Posterior vena cava (tissue), 2 donors: ENCODE measurements around the gene TRMT10C. TPM values are rescaled to one million over a fixed set of nuclear protein-coding genes. Genes with fewer than 3 reads are reported as not detected.
"Not testable (repeated sequence)": the region's sequence is repeated elsewhere in the genome, so short reads cannot be mapped to it uniquely, and the experiment has no call there.

Source experiments
- DNase-seq: peaks from one replicate; pipeline ENCODE4 v3.0.0-alpha.2; 2020; ENCODE audit warnings: low spot score
- intact Hi-C, 2 donors: fragments of 100-400 bp; cut with DNase I; formaldehyde crosslinking; loops; one replicate each; pipeline versions ENCODE4 v1.14.1 to v1.14.2; 2022 to 2023
- total RNA-seq, 2 donors: library from RNA; stranded (reverse); fragmentation: NEBNext Ultra II Directional; extraction: Animal tissue kit (Norgen Biotek cat#: 25700); gene quantifications; one replicate each; pipeline ENCODE4 v1.2.1, GENCODE V29; 2021
- donor health status: DM: yes; HTN: yes; CAD: no.
- donor health status: DM: yes; HTN: yes; CAD: no.

Gene TRMT10C
- total RNA-seq, 2 donors from 2014 or later = 14.6 to 15.2 TPM

DNA sequence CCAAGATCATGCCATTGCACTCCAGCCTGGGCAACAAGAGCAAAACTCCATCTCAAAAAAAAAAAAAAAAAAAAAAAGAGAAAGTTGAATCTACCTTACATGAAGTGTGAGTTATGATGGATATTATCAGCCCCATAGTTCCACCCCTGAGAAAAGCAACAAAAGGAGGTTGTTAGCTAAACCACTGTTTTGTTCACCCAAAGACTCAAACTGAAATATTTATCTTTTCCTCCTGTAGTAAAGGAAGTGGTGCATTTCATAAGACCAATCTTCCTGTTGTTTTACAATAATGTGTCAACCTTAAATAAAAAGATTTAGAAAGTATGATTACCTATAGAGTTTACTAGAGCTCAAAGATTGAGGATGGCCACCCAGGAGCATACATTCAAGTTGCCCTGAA, 18.7 kb upstream of the TRMT10C start:
- intact Hi-C loops = no loop called here
- no peak for DNase-seq

DNA sequence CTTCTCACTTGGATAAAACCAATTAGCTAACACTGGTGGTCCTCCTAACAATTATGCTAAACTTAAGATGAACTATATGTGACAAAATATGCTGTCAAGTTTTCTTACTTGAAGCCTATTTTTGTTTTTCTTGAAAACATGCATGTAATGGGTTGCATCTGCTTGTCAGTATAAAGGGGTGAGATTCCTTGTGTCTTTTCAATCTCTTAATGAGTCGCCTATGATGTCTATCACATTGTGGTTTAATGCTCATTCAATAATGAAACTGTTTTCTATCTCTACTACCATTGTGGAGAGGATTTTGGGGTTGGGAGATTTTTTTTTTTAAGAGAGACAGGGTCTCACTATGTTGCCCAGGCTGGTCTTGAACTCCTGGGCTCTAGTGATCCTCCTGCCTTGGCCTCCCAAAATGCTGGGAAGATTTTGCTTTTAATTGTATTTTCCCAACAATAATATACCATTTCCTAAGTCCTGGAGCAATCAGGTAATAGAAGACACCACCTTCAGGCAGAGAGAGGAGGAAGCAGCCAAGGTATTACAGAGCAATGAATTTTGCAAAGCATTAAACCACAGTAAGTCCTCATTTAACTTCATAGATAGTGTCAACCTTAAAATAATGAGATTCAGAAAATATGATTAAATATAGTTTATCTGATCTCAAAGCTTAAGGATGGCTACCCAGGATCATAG, 17.4 kb upstream of the TRMT10C start:
- DNase-seq = no peak
- intact Hi-C loops = no loop called here

DNA sequence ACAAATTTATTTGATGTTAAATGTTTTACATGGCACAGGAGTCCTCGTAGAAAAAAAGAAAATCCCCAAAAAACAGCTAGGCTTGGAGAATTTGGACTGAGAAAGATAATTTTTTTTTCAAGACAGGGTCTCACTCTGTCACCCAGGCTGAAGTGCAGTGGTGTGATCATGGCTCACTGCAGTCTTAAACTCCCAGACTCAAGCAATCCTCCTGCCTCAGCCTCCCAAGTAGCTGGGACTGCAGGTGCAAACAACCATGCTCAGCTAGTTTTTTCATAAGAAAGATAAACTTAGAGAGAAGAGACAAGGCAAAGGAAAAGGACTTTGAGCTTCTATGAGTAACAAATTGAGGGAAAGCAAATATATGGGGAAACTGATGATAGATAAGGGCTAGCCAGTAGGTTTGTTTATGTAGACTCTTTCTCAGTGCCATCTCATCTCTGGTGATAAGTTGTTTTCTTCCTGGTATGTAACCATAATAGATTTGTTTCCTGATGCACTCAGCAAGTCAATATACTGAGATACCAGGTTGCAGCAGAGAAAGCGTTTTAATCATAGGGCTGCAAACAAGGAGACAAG, 13.1 kb upstream of the TRMT10C start:
- intact Hi-C loops = no loop called here
- no peak for DNase-seq

DNA sequence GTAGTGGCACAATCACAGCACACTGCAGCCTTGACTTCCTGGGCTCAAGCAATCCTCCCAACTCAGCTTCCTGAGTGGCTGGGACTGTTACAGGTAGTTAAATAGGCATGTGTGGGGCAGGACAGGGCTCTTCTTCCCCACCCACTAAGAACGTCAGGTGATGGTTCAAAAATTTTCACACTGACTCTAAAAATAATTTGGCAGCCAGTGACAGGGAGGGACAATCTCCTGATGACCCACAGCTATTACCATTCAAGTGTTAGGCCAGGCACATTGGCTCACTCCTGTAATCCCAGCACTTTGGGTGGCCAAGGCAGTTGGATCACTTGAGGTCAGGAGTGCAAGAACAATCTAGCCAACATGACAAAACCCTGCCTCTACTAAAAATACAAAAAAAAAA, 12.2 kb upstream of the TRMT10C start:
- DNase-seq = no peak
- intact Hi-C loops = no loop called here

DNA sequence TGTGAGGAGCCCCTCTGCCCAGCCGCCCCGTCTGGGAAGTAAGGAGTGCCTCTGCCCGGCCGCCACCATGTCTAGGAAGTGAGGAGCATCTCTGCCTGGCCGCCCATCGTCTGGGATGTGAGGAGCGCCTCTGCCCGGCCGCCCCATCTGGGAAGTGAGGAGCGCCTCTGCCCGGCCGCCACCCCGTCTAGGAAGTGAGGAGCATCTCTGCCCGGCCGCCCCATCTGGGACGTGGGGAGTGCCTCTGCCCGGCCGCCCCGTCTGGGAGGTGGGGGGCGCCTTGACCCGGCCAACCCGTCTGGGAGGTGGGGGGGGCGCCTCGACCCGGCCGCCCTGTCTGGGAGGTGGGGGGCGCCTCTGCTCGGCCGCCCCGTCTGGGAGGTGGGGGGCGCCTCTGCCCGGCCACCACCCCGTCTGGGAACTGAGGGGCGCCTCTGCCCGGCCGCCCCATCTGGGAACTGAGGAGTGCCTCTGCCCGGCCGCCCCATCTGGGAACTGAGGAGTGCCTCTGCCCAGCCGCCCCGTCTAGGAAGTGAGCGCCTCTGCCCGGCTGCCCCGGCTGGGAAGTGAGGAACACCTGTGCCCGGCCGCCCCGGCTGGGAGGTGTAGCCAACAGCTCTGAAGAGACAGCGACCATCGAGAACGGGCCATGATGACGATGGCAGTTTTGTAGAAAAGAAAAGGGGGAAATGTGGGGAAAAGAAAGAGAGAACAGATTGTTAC, 10.1 kb upstream of the TRMT10C start:
- intact Hi-C loops, DNase-seq: not testable (repeated sequence)

DNA sequence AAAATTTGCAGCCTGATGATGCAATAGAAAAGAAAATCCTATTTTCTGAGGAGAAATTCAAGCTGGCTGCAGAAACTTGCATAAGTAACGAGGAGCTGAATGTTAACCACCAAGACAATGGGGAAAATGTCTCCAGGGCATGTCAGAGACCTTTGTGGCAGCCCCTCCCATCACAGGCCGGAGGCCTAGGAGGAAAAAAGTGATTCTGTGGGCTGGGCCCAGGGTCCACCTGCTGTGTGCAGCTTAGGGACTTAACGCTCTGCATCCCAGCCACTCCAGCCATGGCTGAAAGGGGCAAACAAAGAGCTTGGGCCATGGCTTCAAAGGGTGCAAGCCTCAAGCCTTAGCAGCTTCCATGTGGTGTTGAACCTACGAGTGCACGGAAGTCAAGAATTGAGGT, 8.3 kb upstream of the TRMT10C start:
- DNase-seq, intact Hi-C loops: not testable (repeated sequence)

DNA sequence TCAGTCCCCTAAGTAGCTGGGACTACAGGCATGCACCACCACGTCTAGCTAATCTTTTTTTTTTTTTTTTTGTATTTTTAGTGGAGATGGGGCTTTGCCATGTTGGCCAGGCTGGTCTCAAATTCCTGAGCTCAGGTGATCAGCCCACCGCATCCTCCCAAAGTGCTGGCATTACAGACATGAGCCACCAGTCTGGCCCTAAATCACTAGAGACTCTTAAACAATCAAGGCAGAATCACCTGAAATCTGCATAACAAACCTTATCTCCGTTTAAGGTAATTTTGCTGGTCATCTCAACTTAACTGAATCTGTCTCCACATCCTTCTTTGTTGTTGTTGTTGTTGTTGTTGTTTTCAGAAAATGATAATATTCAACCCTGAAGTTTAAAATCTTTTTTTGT, 5.6 kb upstream of the TRMT10C start:
- DNase-seq = no peak

DNA sequence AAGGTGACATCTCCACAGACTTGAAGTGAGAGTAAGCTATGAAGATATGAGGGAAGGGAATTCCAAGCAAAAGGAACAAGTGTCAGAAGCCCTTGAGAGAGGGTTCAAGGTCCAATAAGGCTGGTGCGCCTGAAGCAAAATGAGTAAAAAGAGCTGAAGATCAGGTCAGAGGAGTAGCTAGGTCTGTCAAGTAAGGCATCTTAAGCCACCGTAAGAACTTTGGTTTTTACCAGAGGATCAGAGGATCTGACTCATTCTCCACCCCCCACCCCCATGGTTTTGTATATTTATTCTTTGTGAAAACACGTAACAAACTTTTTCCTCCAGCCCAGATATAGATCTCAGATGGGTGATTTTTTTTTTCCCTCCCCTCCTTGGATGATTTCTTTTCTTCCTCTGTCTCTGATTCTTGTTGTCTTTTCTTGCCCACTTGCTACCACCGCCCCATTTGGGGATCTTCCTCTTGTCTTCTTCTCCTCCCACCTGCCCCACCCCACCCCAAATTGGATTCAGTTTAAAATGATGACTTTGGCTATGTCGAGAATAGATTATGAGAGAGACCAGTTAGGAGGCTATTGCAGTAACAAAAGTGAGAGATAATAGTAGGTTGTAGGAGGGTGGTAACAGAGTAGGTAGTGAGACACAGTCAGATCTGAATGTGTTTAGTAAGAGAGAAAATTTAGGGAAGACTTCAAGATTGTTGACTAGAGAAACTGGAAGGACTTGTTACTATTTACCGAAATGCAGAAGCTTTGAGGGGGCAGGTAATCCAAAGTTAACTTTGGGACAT, 6.1 kb downstream of the TRMT10C start:
- intact Hi-C loops = no loop called here

More for the DNA sequence above, 5.6 kb upstream of the TRMT10C start:
- intact Hi-C loops = no loop called here

DNA sequence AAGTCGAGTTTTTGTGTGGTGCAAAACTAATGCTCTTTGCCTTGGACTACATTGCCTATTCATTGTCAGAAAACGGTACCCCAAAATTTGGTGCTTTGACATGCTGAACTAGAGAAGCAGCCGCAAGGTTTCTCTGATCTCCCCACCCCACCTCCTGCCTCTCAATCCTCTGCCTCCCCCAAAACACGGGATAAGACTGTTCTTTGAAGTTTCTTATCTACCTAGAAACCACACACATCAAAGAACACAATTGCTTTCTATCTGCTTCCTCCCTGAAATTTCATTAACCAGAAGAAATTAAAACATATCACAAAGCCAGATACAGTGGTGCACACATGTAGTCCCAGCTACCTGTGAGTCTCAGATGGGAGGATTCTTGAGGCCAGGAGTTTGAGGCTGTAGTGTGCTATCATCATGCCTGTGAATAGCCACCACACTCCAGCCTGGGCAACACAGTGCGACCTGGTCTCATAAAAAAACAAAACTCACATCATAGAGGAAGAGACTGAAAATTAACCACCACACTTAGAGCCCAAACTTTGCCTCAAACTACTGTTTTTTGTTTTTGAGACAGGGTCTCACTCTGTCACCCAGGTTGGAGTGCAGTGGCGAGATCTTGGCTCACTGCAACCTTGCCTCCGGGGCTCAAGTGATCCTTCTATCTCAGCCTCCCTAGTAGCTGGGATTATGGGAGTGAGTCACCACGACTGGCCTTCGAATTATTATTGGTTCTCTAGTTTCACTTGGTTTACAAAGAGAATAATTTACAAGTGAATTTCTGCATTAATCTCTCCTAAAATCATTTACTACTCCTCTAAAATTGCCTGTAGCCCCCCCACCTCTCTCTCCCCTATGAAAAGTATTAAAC, 9.6 kb downstream of the TRMT10C start:
- DNase-seq = no peak
- intact Hi-C loops = loop anchor here in 1 of 2 donors (10.0 kb wide), 1 partner anchor 104 kb away; the partner anchor contains the start of gene ZBTB11

More for the DNA sequence above, 6.1 kb downstream of the TRMT10C start:
- DNase-seq = no peak

DNA sequence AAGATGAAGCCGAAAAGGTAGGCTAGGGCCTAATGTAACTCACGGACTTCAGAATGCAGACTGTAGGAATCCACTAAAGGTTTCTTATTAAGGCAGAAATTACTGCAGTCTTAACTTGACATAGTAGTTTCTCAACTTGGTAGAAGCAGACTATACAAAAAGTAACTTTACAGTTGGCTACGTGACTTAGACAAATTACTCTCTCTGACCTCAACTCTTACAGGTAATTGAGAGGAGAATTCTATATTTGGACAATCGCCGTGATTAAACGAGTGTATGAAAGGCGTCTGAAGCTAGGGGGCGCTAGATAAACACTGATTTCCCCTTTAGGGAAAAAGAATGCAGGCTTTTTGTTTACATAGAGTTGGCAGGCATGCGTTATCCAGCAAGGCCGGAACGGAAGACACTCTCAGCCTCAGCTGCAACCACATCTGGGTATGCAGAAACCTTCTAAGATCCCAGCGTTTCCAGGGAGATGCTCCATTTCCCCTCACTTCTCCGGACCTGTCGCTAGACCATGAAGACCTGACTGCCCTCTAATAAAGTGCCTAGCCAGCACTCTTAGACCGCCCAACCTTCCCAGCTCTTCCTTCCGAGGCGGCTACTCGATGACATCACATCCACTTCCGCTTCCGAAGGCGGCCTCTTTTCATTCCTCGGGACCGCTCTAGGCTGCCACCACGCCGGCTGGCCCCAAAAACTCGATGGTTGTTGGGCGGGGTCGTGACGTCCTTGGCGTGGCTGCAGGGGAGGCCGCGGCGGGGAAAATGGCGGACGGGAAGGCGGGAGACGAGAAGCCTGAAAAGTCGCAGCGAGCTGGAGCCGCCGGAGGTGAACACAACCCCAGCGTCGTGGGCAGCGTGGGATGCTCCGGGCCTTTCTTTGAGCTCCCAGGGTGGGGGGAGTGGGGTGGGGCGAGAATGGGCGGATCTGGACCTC, 12.1 kb downstream of the TRMT10C start, which contains the start of gene PCNP:
PCNP (plus strand) TSS at position 732 of the 939 bp plus-strand sequence; CDS start at position 768, 36 bp downstream.
- DNase-seq = peak; percentile 100
- intact Hi-C loops = loop anchor here in 1 of 2 donors (10.0 kb wide), 1 partner anchor 101 kb away; the partner anchor contains the start of gene ZBTB11

DNA sequence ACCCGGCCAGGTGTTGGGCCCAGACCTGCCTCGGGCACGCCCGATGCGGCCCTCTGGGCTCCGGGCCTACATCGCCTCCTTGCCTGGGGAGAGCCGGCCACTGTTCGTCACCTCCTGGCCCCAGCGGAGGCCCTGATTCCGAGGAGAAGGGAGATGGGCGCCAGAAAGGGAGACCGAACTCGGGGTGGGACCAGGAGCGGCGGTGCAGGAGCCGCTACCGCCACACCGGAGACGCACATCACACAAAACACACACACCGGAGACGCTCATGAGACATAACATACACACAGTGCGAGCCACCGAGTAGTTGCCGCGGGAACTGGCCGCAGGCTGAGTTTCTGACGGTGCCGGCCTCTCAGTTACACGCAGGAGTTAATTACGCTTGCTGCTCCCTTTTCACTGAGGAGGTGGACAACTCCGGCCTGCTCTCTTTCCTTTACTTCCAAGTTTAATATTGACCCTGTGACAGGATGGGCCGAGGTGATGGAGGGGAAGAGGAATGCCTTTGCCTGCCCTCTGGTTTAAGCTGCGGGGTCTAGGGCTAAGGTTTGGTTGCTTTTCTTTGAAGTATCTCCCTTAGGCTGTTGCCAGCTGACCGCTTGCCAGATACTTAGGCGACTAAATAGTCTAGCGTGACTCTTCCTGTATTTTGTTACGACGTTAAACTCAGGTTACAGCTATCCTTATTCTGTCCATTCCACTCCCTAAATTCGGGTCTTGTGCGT, 12.9 kb downstream of the TRMT10C start:
- intact Hi-C loops = loop anchor here in 1 of 2 donors (10.0 kb wide), 1 partner anchor 100 kb away; the partner anchor contains the start of gene ZBTB11
- DNase-seq = peak; percentile 87

DNA sequence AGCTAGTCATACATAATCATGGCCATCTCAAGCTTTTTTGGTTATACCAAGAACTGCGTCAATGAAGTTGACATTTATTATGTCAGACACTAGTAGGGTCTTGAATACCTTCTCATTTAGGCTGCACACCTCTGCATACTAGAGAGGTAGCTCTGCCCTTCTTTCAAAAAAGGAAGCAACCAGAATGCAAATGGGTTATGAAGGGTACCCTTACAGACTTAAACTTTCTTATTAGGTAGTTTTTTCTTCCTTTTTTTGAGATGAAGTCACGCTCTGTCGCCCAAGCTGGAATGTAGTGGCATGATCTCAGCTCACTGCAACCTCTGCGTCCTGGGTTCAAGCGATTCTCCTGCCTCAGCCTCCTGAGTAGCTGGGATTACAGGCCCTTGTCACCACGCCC, 15.6 kb downstream of the TRMT10C start:
- intact Hi-C loops = loop anchor here in 1 of 2 donors (10.0 kb wide), 1 partner anchor 98 kb away; the partner anchor contains the start of gene ZBTB11
- no peak for DNase-seq

DNA sequence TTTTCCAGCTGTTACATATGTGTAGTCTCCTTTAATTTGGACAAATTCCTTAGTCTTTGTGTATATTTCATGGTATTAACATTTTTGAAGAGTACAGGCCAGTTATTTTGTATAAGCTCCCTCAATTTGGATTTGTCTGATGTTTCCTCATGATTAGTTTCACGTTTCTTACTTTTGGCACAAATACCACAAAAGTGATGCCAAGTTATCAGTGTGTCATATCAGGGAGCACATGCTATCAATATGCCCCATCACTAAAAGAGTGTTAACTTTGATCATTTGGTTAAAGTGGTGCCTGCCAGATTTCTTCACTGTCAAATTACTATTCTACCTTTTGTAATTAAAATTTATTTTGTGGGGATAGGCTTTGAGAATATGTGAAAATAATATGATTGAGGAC, 26.9 kb downstream of the TRMT10C start:
- no peak for DNase-seq
- intact Hi-C loops = no loop called here

DNA sequence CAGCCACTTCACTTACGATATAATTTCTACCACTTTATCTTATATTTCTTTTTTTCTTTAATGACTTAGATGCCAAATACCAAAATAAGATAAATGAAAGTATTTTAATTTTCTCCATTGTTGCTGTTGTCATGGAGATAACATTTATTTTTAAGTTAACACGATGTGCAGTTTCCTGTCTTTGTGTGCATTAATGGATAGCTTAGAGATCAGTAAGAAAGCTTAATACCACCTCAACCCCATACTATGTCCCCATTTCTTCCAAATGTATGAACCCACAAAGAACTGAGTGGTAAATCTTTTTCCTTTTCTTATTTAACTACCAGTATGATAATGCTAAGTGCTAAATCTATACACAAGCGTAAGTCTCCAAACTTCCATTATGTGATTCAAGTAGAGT, 29.4 kb downstream of the TRMT10C start:
- intact Hi-C loops = no loop called here
- DNase-seq = no peak

DNA sequence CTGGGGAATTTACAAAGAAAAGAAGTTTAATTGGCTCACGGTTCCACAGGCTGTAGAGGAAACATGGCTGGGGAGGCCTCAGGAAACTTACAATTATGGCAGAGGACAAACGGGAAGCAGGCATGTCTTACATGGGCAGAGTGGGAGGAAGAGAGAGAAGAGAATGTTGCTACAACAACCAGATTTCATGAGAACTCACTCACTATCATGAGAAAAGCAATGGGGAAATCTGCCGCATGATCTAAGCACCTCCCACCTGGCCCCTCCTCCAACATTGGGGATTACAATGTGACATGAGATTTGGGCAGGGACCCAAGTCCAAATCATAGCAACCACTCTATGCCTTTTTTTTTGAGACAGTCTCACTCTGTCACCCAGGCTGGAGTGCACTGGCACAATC, 41.1 kb downstream of the TRMT10C start:
- intact Hi-C loops = no loop called here
- no peak for DNase-seq

DNA sequence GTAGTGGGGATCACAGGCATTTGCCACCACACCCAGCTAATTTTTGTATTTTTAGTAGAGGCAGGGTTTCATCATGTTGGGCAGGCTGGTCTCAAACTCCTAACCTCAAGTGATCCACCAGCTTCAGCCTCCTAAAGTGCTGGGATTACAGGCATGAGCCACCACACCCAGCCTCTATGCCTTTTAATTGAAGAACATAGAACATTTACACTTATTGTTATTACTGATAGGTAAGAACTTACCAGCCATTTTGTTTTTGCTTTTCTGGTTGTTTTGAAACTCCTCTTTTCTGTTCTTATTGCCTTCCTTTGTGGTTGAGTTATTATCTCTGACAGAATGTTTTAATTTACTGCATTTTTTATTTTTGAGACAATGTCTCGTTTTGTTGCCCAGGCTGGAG, 41.5 kb downstream of the TRMT10C start:
- no peak for DNase-seq
- intact Hi-C loops = no loop called here

DNA sequence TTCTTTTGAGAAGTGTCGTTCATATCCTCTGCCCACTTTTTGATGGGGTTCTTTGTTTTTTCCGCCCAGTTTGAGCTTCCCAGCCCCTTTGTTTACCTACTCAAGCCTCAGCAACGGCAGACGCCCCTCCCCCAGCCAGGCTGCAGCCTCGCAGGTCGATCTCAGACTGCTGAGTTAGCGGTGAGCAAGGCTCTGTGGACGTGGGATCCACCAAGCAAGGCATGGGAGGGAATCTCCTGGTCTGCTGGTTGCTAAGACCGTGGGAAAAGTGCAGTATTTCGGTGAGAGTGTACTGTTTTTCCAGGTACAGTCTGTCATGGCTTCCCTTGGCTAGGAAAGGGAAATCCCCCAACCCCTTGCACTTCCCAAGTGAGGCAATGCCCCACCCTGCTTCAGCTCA, 43.7 kb downstream of the TRMT10C start:
- DNase-seq, intact Hi-C loops: not testable (repeated sequence)
